Activated gamma-delta T cell treated with anti-CD3 and anti-CD28 coated beads, Interleukin-2, amount 50 U/mL, for 16 hours (primary cell): ENCODE results near the gene PEX7.
"Not testable (repeated sequence)": the region's sequence is repeated elsewhere in the genome, so short reads cannot be mapped to it uniquely, and the experiment has no call there.

ENCODE experiments used
- DNase-seq: peaks from one replicate; pipeline ENCODE4 v3.0.0-alpha.2; 2020; ENCODE audit warnings: low read depth

The PEX7 gene, protein sequence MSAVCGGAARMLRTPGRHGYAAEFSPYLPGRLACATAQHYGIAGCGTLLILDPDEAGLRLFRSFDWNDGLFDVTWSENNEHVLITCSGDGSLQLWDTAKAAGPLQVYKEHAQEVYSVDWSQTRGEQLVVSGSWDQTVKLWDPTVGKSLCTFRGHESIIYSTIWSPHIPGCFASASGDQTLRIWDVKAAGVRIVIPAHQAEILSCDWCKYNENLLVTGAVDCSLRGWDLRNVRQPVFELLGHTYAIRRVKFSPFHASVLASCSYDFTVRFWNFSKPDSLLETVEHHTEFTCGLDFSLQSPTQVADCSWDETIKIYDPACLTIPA

GRCh38 chr6:136822376-136823127 is at the start of gene PEX7:
TSS of gene PEX7 (plus strand) at chr6:136822592. CDS start at chr6:136822666, 74 bp downstream.
- DNase-seq = peak; percentile 75

GRCh38 chr6:136772685-136773472 is 49.5 kb upstream of the PEX7 start:
- DNase-seq = no peak

DNA sequence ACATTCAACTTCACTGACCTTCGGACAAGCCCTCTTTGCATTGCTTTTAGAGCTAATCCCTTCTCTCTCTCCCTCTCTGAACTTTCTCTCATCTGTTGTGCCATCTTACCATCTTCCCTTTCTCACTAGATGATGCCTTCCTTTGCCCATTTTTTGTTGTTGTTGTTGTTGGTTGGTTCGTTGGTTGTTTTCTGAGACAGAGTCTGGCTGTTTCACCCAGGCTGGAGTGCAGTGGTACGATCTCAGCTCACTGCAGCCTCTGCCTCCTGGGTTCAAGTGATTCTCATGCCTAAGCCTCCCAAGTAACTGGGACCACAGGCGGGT is 49.0 kb upstream of the PEX7 start:
- DNase-seq = no peak

GRCh38 chr6:136774228-136775041 is 48.0 kb upstream of the PEX7 start:
- DNase-seq = no peak

GRCh38 chr6:136775081-136775480 is 47.3 kb upstream of the PEX7 start:
- DNase-seq = no peak

GRCh38 chr6:136775548-136775947 is 46.8 kb upstream of the PEX7 start:
- DNase-seq = no peak

DNA sequence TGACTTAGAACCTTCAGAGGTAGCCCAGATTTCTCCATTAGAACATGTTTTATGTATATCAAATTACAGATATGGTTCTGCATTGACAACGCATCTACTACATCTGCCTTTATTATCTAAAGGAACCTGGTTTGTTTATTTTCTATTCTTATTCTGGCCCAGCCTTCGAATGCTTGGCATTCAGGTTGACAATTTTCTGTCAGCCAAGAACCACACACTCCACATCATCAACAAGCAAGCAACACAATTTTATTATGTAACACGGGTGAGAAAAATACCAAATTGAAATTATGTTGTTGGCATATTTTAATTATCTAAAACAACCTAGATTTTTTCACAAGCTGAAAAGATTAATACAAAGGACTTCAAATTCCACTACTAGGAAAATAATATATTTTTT is 44.7 kb upstream of the PEX7 start:
- no peak for DNase-seq

DNA sequence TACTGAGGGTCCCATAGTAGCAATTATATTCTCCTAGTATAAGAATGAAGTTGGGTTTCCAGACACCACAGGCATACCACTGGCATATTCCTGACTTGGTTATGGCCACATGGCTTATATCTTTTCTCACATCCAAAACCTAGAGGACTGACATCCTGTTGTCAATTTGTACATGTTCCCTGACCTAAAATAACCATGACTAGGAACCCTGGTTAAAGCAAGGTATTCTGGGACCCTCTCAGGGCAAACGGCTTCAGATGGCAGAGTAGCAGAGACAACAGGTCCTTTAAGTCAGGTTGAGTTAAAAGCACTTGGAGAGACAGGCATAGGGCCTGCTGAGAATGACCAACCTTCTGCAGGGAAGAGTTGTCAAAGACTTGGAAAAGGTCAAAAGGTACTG is 42.7 kb upstream of the PEX7 start:
- no peak for DNase-seq

DNA sequence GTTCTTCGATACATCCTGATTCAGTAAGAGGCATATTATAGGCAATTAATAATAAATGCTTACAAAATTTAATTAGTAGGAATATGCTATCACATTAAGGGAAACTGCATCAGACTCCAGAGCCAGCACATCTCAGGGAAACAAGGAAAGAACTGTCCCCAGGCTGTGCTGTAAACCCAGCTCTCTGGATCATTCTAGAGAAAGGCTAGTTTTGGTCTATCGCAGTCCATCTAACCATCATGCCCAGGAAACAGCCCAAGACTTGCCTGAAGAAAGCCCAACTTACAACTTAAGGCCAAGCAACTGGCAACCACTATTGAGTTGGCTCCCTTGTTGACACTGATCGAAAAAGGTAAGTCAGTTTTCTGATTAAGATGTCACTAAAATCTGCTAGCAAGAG is 41.4 kb upstream of the PEX7 start:
- DNase-seq = no peak

DNA sequence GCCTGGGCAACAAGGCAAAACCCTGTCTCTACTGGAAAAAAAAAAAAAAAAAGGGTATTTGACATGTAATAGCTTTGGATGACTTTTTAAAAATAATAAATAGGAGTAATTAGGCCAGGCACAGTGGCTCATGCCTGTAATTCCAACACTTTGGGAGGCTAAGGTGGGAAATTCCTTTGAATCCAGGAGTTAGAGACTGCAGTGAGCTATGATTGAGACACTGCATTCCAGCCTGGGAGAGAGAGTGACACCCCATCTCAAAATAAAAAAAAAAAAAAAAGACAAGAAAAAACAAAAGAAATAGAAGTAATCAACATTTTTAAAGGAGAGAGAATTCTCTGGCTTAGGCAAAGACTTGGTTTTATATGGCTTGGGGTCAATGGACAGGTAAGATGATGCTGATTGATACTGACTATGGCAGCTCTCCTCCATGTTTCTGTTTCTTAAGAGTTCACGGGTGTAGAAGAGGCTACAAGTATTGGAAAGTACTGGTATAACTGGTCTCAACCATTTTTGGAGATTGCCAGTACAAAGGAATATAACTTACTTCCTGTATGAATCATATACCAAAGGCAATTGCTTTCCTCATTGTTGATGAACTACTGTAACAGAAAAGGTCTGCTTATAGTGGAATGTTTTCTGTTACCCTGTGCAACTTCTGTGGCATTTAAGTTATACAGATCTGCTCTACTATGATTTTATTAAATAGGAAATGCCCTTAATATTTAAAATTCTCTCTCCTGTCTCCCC is 40.2 kb upstream of the PEX7 start:
- no peak for DNase-seq

- DNase-seq = no peak
Observed at GRCh38 chr6:136783021-136783420, 39.4 kb upstream of the PEX7 start.

DNA sequence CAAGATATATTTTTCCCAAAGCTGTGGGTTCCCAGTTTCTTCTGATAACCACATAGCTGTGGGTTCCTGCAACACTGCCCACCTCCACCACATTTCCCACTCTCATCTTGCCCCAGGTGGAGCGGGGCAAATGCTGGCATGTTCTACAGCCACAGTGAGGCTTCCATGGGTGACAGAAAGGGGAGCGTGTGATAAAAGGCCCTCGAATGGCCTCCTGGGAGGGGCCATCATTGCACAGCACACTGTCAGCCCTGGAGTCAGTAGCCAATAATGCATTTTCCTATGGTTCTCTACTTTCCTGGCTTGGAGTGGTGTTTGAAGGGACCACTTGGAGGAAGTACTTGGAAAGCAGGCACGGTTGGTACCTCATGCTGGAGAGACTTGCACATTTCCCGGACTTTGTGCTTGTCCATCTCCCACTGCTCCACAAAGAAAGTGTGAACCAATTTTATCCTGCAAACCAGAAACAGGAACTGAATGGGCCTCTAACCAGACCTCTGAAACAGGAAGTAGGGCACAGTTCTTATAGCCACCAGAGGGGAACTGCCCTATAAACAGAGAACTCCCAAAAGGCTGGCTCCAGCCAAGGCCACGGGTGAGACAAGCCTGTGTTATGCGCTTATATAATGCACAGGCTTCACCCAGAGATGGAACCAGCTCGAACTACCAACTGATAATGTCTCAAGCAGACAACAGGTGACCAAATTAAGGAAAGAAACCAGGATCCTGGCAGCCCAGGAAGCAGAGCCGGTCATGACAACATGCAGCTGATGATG is 38.7 kb upstream of the PEX7 start:
- DNase-seq = no peak

GRCh38 chr6:136784271-136784664 is 38.1 kb upstream of the PEX7 start:
- DNase-seq = no peak

DNA sequence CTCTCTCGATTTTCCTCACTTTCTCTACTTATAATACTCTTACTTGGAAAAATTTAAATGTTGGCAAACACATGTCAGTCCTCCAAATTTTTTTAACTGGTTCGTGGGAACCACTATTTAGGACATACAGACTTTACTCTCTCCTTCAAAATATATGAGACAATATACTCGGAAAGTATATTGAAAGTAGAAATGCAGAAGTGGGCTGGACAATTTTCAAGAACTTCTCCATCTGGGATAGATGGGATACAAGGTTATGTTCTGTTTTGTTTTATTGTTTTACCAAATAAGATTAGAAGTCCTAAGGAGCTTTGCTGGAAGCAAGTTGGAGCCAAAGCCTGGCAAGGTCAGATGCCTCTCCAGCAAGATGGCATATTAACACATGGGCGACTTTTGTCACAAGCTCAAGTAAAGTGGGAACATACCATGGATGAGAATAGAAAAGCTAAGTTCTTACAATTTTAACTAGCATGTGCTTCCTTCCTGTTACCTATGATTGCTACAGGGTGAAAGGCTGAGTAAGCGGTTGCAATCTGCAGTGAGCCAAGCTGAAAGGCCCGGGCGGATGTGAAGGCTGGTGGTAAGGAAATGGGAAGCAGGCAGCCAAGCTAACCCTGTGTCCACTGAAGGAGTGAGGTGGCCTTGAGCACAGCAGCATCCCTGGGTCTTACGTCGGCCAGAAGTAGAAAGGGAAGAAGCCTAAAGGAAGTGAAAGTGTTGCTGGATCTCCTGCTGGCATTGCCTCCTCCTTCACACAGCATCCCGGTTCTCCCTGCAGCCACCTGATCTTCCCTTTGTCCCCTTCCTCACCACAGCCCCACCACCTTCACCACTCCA is 37.3 kb upstream of the PEX7 start:
- DNase-seq = no peak

- DNase-seq = no peak
Observed at GRCh38 chr6:136786658-136787057, 35.7 kb upstream of the PEX7 start.

GRCh38 chr6:136787726-136788068 is 34.7 kb upstream of the PEX7 start:
- no peak for DNase-seq

- no peak for DNase-seq
Observed at GRCh38 chr6:136788069-136788902, 34.1 kb upstream of the PEX7 start.

GRCh38 chr6:136789440-136789839 is 33.0 kb upstream of the PEX7 start:
- not testable (repeated sequence) for DNase-seq
